Measurements from ENCODE around the gene CREBBP. TPM values are rescaled to one million over a fixed set of nuclear protein-coding genes. Genes with fewer than 3 reads are reported as not detected.
A peak's percentile ranks its signal among the peaks of the same experiment; 100 is the strongest.

The CREBBP gene
- total RNA-seq, 1 donor from 2014 or later = 151 TPM

DNA sequence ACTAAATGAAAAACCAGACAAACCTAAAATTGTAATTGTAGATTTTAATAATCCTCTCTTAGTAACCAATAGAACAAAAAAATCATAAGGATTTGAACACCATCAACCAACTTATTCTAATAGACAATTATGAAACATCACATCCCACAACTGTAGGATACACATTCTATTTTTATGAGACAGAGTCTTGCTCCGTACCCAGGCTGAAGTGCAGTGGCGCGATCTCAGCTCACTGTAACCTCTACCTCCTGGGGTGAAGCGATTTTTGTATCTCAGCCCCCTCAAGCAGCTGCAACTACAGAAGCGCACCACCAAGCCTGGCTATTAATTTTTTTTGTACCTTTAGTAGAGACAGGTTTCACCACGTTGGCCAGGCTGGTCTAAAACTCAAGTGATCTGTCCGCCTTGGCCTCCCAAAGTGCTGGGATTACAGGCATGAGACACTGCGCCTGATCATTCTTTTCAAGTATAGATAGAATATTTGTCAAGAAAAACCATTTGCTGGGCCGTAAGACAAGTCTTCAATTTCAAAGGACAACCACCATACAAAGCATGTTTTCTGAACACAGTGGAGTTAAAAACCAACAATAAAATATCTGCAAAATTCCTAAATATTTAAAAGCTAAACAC, 49.8 kb downstream of the CREBBP start:
- no peak for DNase-seq (ENCODE audit: low spot score in 2 of 2, unreplicated experiment in 2 of 2)
- TF ChIP-seq CTCF (IDR thresholded peaks at IDR 0.05; ENCODE audit: unreplicated experiment) = no peak
- peak overlapping the region; percentile 0 for H3K27ac Mint-ChIP-seq
- H3K4me1 Mint-ChIP-seq = peaks cover 13% of the 10 kb centered on the region
- H3K36me3 Mint-ChIP-seq = peaks cover 44% of the 10 kb centered on the region
- H3K4me3 Mint-ChIP-seq = no peak overlapping the region
- H3K27me3 Mint-ChIP-seq (ENCODE audit: low read depth) = no peaks in the 10 kb centered on the region
- peaks cover 23% of the 10 kb centered on the region for H3K9me3 Mint-ChIP-seq

DNA sequence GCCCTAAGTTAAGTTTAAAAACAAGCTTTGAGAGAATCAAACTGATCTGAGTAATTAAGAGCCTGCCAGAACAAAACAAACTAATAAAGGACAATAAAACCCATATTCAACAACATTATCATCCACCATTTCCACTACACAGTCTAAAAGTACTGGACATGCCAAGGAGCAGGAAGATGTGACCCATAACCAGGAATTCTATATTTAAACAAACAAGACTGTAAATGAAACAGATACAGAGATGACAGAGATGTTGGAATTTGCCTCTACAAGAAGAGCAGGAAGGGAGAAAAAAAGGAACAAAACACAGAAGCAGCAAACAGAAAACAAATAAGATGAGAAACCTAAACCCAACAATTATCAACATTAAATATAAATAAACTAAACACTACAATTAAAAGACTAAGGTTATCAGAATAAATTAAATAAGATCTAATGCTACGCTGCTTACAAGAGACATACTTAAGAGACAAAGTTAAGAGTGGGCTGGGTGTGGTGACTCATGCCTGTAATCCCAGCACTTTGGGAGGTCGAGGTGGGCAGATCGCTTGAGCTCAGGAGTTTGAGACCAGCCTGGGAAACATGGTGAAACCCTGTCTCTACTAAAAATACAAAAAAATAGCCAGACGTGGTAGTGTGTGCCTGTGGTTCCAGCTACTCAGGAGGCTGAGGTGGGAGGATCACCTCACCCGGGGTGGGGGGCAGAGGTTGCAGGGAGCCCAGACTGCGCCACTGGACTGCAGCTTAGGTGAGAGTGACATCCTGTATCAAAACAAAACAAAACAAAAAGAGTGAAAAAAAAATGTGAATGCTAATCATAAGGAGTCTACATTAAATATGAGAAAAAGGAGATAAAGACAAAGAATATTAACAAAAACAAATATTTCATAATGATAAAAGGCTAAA, 50.6 kb downstream of the CREBBP start:
- TF ChIP-seq CTCF (IDR thresholded peaks at IDR 0.05; ENCODE audit: unreplicated experiment) = no peak
- H3K4me3 Mint-ChIP-seq = no peak overlapping the region
- H3K27ac Mint-ChIP-seq = peak overlapping the region; percentile 24
- no peak for DNase-seq (ENCODE audit: low spot score in 2 of 2, unreplicated experiment in 2 of 2)
- H3K9me3 Mint-ChIP-seq = peaks cover 23% of the 10 kb centered on the region
- H3K36me3 Mint-ChIP-seq = peaks cover 44% of the 10 kb centered on the region
- H3K27me3 Mint-ChIP-seq (ENCODE audit: low read depth) = no peaks in the 10 kb centered on the region
- H3K4me1 Mint-ChIP-seq = peaks cover 22% of the 10 kb centered on the region

- no peak for DNase-seq (ENCODE audit: low spot score in 2 of 2, unreplicated experiment in 2 of 2)
- H3K27me3 Mint-ChIP-seq (ENCODE audit: low read depth) = no peaks in the 10 kb centered on the region
- peaks cover 11% of the 10 kb centered on the region for H3K36me3 Mint-ChIP-seq
- no peak overlapping the region for H3K4me3 Mint-ChIP-seq
- no peak for TF ChIP-seq CTCF (IDR thresholded peaks at IDR 0.05; ENCODE audit: unreplicated experiment)
- peaks cover 60% of the 10 kb centered on the region for H3K4me1 Mint-ChIP-seq
- peak overlapping the region; percentile 30 for H3K27ac Mint-ChIP-seq
- H3K9me3 Mint-ChIP-seq = peaks cover under 1% of the 10 kb centered on the region
Measured at GRCh38 chr16:3825940-3826339, 54.6 kb downstream of the CREBBP start.

GRCh38 chr16:3825103-3825502, 55.4 kb downstream of the CREBBP start:
- no peak for TF ChIP-seq CTCF (IDR thresholded peaks at IDR 0.05; ENCODE audit: unreplicated experiment)
- peaks cover 68% of the 10 kb centered on the region for H3K4me1 Mint-ChIP-seq
- no peak overlapping the region for H3K4me3 Mint-ChIP-seq
- peaks cover 7% of the 10 kb centered on the region for H3K36me3 Mint-ChIP-seq
- DNase-seq (ENCODE audit: low spot score in 2 of 2, unreplicated experiment in 2 of 2) = no peak
- H3K9me3 Mint-ChIP-seq = no peaks in the 10 kb centered on the region
- no peaks in the 10 kb centered on the region for H3K27me3 Mint-ChIP-seq (ENCODE audit: low read depth)
- peak overlapping the region; percentile 17 for H3K27ac Mint-ChIP-seq

GRCh38 chr16:3824121-3824795, 56.3 kb downstream of the CREBBP start:
- H3K4me3 Mint-ChIP-seq = no peak overlapping the region
- no peak overlapping the region for H3K27ac Mint-ChIP-seq
- DNase-seq (ENCODE audit: low spot score in 2 of 2, unreplicated experiment in 2 of 2) = no peak
- H3K9me3 Mint-ChIP-seq = no peaks in the 10 kb centered on the region
- H3K27me3 Mint-ChIP-seq (ENCODE audit: low read depth) = no peaks in the 10 kb centered on the region
- TF ChIP-seq CTCF (IDR thresholded peaks at IDR 0.05; ENCODE audit: unreplicated experiment) = no peak
- peaks cover 74% of the 10 kb centered on the region for H3K4me1 Mint-ChIP-seq
- H3K36me3 Mint-ChIP-seq = no peaks in the 10 kb centered on the region

Data from mesothelial cell of epicardium (in vitro differentiated cells).